ENCODE results near the gene GHRH.

The GHRH gene

GRCh38 chr20:37279820-37280219 is 18.2 kb upstream of the GHRH start:
- no peak overlapping the region for H3K27ac Mint-ChIP-seq
- H3K4me3 Mint-ChIP-seq = no peak overlapping the region
- H3K4me1 Mint-ChIP-seq (ENCODE audit: low read depth) = peaks cover 7% of the 10 kb centered on the region
- H3K9me3 Mint-ChIP-seq (ENCODE audit: low read depth) = no peaks in the 10 kb centered on the region
- H3K27me3 Mint-ChIP-seq = no peaks in the 10 kb centered on the region
- H3K36me3 Mint-ChIP-seq = no peaks in the 10 kb centered on the region

- H3K4me1 Mint-ChIP-seq (ENCODE audit: low read depth) = peaks cover 7% of the 10 kb centered on the region
- H3K4me3 Mint-ChIP-seq = no peak overlapping the region
- no peaks in the 10 kb centered on the region for H3K27me3 Mint-ChIP-seq
- no peaks in the 10 kb centered on the region for H3K9me3 Mint-ChIP-seq (ENCODE audit: low read depth)
- no peak overlapping the region for H3K27ac Mint-ChIP-seq
- no peaks in the 10 kb centered on the region for H3K36me3 Mint-ChIP-seq
Observed at GRCh38 chr20:37278966-37279590, 17.5 kb upstream of the GHRH start.

GRCh38 chr20:37277253-37277593 is 15.6 kb upstream of the GHRH start:
- Mint-ChIP-seq H3K27ac (no peak overlapping the region), H3K4me3 (no peak overlapping the region), H3K9me3 (ENCODE audit: low read depth) (no peaks in the 10 kb centered on the region)

GRCh38 chr20:37276494-37277252 is 15.1 kb upstream of the GHRH start:
- H3K4me1 Mint-ChIP-seq (ENCODE audit: low read depth) = peaks cover 7% of the 10 kb centered on the region
- no peak overlapping the region for H3K4me3 Mint-ChIP-seq
- no peaks in the 10 kb centered on the region for H3K27me3 Mint-ChIP-seq
- H3K27ac Mint-ChIP-seq = no peak overlapping the region
- H3K9me3 Mint-ChIP-seq (ENCODE audit: low read depth) = no peaks in the 10 kb centered on the region
- H3K36me3 Mint-ChIP-seq = no peaks in the 10 kb centered on the region

More at GRCh38 chr20:37277253-37277593, 15.6 kb upstream of the GHRH start:
- Mint-ChIP-seq H3K27me3 (no peaks in the 10 kb centered on the region), H3K36me3 (no peaks in the 10 kb centered on the region), H3K4me1 (ENCODE audit: low read depth) (peaks cover 7% of the 10 kb centered on the region)

GRCh38 chr20:37274851-37275524 is 13.4 kb upstream of the GHRH start:
- no peak overlapping the region for H3K27ac Mint-ChIP-seq
- H3K9me3 Mint-ChIP-seq (ENCODE audit: low read depth) = no peaks in the 10 kb centered on the region
- no peaks in the 10 kb centered on the region for H3K27me3 Mint-ChIP-seq
- no peak overlapping the region for H3K4me3 Mint-ChIP-seq
- H3K36me3 Mint-ChIP-seq = no peaks in the 10 kb centered on the region
- peaks cover 7% of the 10 kb centered on the region for H3K4me1 Mint-ChIP-seq (ENCODE audit: low read depth)

GRCh38 chr20:37273988-37274387 is 12.4 kb upstream of the GHRH start:
- Mint-ChIP-seq H3K9me3 (ENCODE audit: low read depth) (no peaks in the 10 kb centered on the region), H3K27me3 (no peaks in the 10 kb centered on the region), H3K27ac (no peak overlapping the region), H3K4me3 (no peak overlapping the region), H3K36me3 (no peaks in the 10 kb centered on the region), H3K4me1 (ENCODE audit: low read depth) (peaks cover 7% of the 10 kb centered on the region)

GRCh38 chr20:37271421-37271768 is 9.8 kb upstream of the GHRH start:
- no peaks in the 10 kb centered on the region for H3K27me3 Mint-ChIP-seq
- no peaks in the 10 kb centered on the region for H3K9me3 Mint-ChIP-seq (ENCODE audit: low read depth)
- no peak overlapping the region for H3K27ac Mint-ChIP-seq
- no peaks in the 10 kb centered on the region for H3K36me3 Mint-ChIP-seq
- H3K4me1 Mint-ChIP-seq (ENCODE audit: low read depth) = no peaks in the 10 kb centered on the region
- no peak overlapping the region for H3K4me3 Mint-ChIP-seq

GRCh38 chr20:37270576-37271420 is 9.2 kb upstream of the GHRH start:
- no peak overlapping the region for H3K27ac Mint-ChIP-seq
- no peak overlapping the region for H3K4me3 Mint-ChIP-seq
- no peaks in the 10 kb centered on the region for H3K4me1 Mint-ChIP-seq (ENCODE audit: low read depth)
- H3K36me3 Mint-ChIP-seq = no peaks in the 10 kb centered on the region
- H3K9me3 Mint-ChIP-seq (ENCODE audit: low read depth) = no peaks in the 10 kb centered on the region
- H3K27me3 Mint-ChIP-seq = no peaks in the 10 kb centered on the region

GRCh38 chr20:37267667-37268313 is 6.2 kb upstream of the GHRH start:
- H3K27ac Mint-ChIP-seq = no peak overlapping the region
- no peaks in the 10 kb centered on the region for H3K4me1 Mint-ChIP-seq (ENCODE audit: low read depth)
- no peaks in the 10 kb centered on the region for H3K27me3 Mint-ChIP-seq
- H3K36me3 Mint-ChIP-seq = no peaks in the 10 kb centered on the region
- H3K9me3 Mint-ChIP-seq (ENCODE audit: low read depth) = no peaks in the 10 kb centered on the region
- no peak overlapping the region for H3K4me3 Mint-ChIP-seq

GRCh38 chr20:37266940-37267666 is 5.5 kb upstream of the GHRH start:
- Mint-ChIP-seq H3K9me3 (ENCODE audit: low read depth) (no peaks in the 10 kb centered on the region), H3K27me3 (no peaks in the 10 kb centered on the region)

GRCh38 chr20:37265152-37265551 is 3.5 kb upstream of the GHRH start:
- H3K27ac Mint-ChIP-seq = no peak overlapping the region
- no peaks in the 10 kb centered on the region for H3K4me1 Mint-ChIP-seq (ENCODE audit: low read depth)
- peaks cover 2% of the 10 kb centered on the region for H3K27me3 Mint-ChIP-seq
- no peak overlapping the region for H3K4me3 Mint-ChIP-seq
- H3K36me3 Mint-ChIP-seq = no peaks in the 10 kb centered on the region
- no peaks in the 10 kb centered on the region for H3K9me3 Mint-ChIP-seq (ENCODE audit: low read depth)

More at GRCh38 chr20:37266940-37267666, 5.5 kb upstream of the GHRH start:
- Mint-ChIP-seq H3K4me3 (no peak overlapping the region), H3K4me1 (ENCODE audit: low read depth) (no peaks in the 10 kb centered on the region), H3K36me3 (no peaks in the 10 kb centered on the region), H3K27ac (no peak overlapping the region)

GRCh38 chr20:37263686-37264085 is 2.1 kb upstream of the GHRH start:
- H3K27ac Mint-ChIP-seq = no peak overlapping the region
- no peaks in the 10 kb centered on the region for H3K4me1 Mint-ChIP-seq (ENCODE audit: low read depth)
- no peaks in the 10 kb centered on the region for H3K9me3 Mint-ChIP-seq (ENCODE audit: low read depth)
- H3K36me3 Mint-ChIP-seq = no peaks in the 10 kb centered on the region
- peaks cover 2% of the 10 kb centered on the region for H3K27me3 Mint-ChIP-seq
- no peak overlapping the region for H3K4me3 Mint-ChIP-seq

- H3K27me3 Mint-ChIP-seq = peaks cover 2% of the 10 kb centered on the region
- no peaks in the 10 kb centered on the region for H3K4me1 Mint-ChIP-seq (ENCODE audit: low read depth)
- no peak overlapping the region for H3K27ac Mint-ChIP-seq
- no peaks in the 10 kb centered on the region for H3K36me3 Mint-ChIP-seq
- H3K9me3 Mint-ChIP-seq (ENCODE audit: low read depth) = no peaks in the 10 kb centered on the region
- no peak overlapping the region for H3K4me3 Mint-ChIP-seq
Observed at GRCh38 chr20:37262505-37262904, 891 bp upstream of the GHRH start.

- no peaks in the 10 kb centered on the region for H3K36me3 Mint-ChIP-seq
- H3K4me3 Mint-ChIP-seq = no peak overlapping the region
- H3K4me1 Mint-ChIP-seq (ENCODE audit: low read depth) = no peaks in the 10 kb centered on the region
- H3K27me3 Mint-ChIP-seq = peaks cover 2% of the 10 kb centered on the region
- H3K9me3 Mint-ChIP-seq (ENCODE audit: low read depth) = no peaks in the 10 kb centered on the region
- no peak overlapping the region for H3K27ac Mint-ChIP-seq
Observed at GRCh38 chr20:37260923-37261322, 691 bp downstream of the GHRH start.
